WERI-Rb-1 (cell line): ENCODE results near the gene TAF7L.
A peak's percentile ranks its signal among the peaks of the same experiment; 100 is the strongest.
"Not testable (repeated sequence)": the region's sequence is repeated elsewhere in the genome, so short reads cannot be mapped to it uniquely, and the experiment has no call there.

ENCODE experiments used
- DNase-seq: peaks from one replicate; pipeline ENCODE4 v3.0.0-alpha.2; 2020
- H3K27ac ChIP-seq: fragments of 250-450 bp; sonication (Bioruptor Pico); 2 replicates; pipeline ENCODE4 v1.5.1; 2020; ENCODE audit warnings: mild to moderate bottlenecking, moderate library complexity
- H3K27me3 ChIP-seq: fragments of 250-450 bp; sonication (Bioruptor Pico); 2 replicates; pipeline ENCODE4 v1.5.1; 2021; ENCODE audit warnings: mild to moderate bottlenecking, low read depth, moderate library complexity; ENCODE audit not compliant: insufficient read depth, severe bottlenecking
- H3K36me3 ChIP-seq: fragments of 250-450 bp; sonication (Bioruptor Pico); 2 replicates; pipeline ENCODE4 v1.5.1; 2020; ENCODE audit warnings: mild to moderate bottlenecking, moderate library complexity
- H3K4me3 ChIP-seq: 2 replicates; pipeline ENCODE4 v1.5.1; 2011; ENCODE audit warnings: low read depth, mild to moderate bottlenecking, control low read depth, low read length
- H3K9me3 ChIP-seq: fragments of 250-450 bp; sonication (Bioruptor Pico); 2 replicates; pipeline ENCODE4 v1.5.1; 2021; ENCODE audit warnings: mild to moderate bottlenecking, moderate library complexity; ENCODE audit not compliant: severe bottlenecking
- TF ChIP-seq, protein P1 (sequence below): IDR thresholded peaks from 2 replicates; pipeline ENCODE4 v1.5.1; 2011; ENCODE audit warnings: low read depth, mild to moderate bottlenecking, control low read depth, inconsistent platforms, low read length

TAF7L gene, protein sequence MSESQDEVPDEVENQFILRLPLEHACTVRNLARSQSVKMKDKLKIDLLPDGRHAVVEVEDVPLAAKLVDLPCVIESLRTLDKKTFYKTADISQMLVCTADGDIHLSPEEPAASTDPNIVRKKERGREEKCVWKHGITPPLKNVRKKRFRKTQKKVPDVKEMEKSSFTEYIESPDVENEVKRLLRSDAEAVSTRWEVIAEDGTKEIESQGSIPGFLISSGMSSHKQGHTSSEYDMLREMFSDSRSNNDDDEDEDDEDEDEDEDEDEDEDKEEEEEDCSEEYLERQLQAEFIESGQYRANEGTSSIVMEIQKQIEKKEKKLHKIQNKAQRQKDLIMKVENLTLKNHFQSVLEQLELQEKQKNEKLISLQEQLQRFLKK

GRCh38 chrX:101290957-101291603 lies at the start of gene TAF7L:
TAF7L (minus strand) TSS chrX:101291334; CDS start chrX:101287543, 3,791 bp downstream.
- DNase-seq = no peak
- Histone ChIP-seq H3K4me3 (no peak within 1 kb of the TSS), H3K27me3 (peaks cover 45% of the 10 kb centered on the region), H3K27ac (no peak within 1 kb of the TSS), H3K9me3 (peaks cover 2% of the 10 kb centered on the region), H3K36me3 (no peaks in the 10 kb centered on the region)
- TF ChIP-seq, protein P1, sequence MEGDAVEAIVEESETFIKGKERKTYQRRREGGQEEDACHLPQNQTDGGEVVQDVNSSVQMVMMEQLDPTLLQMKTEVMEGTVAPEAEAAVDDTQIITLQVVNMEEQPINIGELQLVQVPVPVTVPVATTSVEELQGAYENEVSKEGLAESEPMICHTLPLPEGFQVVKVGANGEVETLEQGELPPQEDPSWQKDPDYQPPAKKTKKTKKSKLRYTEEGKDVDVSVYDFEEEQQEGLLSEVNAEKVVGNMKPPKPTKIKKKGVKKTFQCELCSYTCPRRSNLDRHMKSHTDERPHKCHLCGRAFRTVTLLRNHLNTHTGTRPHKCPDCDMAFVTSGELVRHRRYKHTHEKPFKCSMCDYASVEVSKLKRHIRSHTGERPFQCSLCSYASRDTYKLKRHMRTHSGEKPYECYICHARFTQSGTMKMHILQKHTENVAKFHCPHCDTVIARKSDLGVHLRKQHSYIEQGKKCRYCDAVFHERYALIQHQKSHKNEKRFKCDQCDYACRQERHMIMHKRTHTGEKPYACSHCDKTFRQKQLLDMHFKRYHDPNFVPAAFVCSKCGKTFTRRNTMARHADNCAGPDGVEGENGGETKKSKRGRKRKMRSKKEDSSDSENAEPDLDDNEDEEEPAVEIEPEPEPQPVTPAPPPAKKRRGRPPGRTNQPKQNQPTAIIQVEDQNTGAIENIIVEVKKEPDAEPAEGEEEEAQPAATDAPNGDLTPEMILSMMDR = no peak

- no peak overlapping the region for H3K27ac ChIP-seq
- TF ChIP-seq, protein P1 = no peak
- H3K27me3 ChIP-seq = no peaks in the 10 kb centered on the region
- no peaks in the 10 kb centered on the region for H3K9me3 ChIP-seq
- DNase-seq = no peak
- H3K4me3 ChIP-seq = no peak overlapping the region
- no peaks in the 10 kb centered on the region for H3K36me3 ChIP-seq
Measured at GRCh38 chrX:101337776-101338271, 46.7 kb upstream of the TAF7L start.

DNA sequence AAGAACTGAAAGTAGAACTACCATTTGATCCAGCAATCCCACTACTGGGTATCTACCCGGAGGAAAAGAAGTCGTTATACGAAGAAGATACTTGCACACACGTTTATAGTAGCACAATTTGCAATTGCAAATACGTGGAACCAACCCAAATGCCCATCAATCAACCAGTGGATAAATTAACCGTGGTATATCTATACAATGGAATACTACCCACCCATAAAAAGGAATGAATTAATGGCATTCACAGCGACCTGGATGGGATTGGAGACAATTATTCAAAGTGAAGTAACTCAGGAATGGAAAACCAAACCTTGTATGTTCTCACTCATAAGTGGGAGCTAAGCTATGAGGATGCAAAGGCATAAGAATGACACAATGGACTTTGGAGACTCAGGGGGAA lies 43.2 kb upstream of the TAF7L start:
- H3K27me3 ChIP-seq, H3K9me3 ChIP-seq, H3K27ac ChIP-seq, H3K36me3 ChIP-seq, H3K4me3 ChIP-seq, DNase-seq: not testable (repeated sequence)

DNA sequence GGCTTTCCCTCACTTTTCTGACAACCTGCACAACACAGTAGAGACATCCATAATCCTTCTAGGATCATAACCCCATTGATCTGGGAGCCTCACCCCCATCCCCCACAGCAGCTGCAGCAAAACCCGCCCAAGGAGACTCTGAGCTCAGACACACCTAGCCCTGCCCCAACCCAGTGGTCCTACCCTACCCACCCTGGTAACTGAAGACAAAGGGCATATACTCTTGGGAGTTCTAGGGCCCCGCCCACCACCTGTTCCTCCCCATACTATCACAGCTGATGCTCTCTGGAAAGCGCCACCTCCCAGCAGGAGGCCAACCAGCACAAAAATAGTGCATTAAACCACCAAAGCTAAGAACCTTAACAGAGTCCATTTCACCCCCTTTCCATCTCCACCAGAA lies 35.5 kb upstream of the TAF7L start:
- not testable (repeated sequence) for H3K36me3 ChIP-seq, H3K9me3 ChIP-seq, DNase-seq, H3K27ac ChIP-seq, H3K27me3 ChIP-seq, H3K4me3 ChIP-seq

- no peaks in the 10 kb centered on the region for H3K9me3 ChIP-seq
- TF ChIP-seq, protein P1 = no peak
- H3K4me3 ChIP-seq = no peak overlapping the region
- no peak for DNase-seq
- H3K27me3 ChIP-seq = peaks cover 12% of the 10 kb centered on the region
- no peaks in the 10 kb centered on the region for H3K36me3 ChIP-seq
- H3K27ac ChIP-seq = no peak overlapping the region
Measured at GRCh38 chrX:101303790-101304189, 12.7 kb upstream of the TAF7L start.

- not testable (repeated sequence) for H3K27ac ChIP-seq, H3K36me3 ChIP-seq, H3K9me3 ChIP-seq, DNase-seq, H3K4me3 ChIP-seq
- peaks cover 50% of the 10 kb centered on the region for H3K27me3 ChIP-seq
Measured at GRCh38 chrX:101295603-101296002, 4.5 kb upstream of the TAF7L start.

GRCh38 chrX:101287402-101287801 lies 3.7 kb downstream of the TAF7L start:
- peaks cover 21% of the 10 kb centered on the region for H3K27me3 ChIP-seq
- no peak overlapping the region for H3K27ac ChIP-seq
- H3K9me3 ChIP-seq = peaks cover 2% of the 10 kb centered on the region
- TF ChIP-seq, protein P1 = peak; percentile 38; the same call in 1 of the 2 replicates
- H3K36me3 ChIP-seq = no peaks in the 10 kb centered on the region
- DNase-seq = no peak
- no peak overlapping the region for H3K4me3 ChIP-seq
